Ishikawa (cell line): ENCODE results near the gene PTPN13.

ENCODE experiments used
- CEBPB ChIP-seq: IDR thresholded peaks from 2 replicates; pipeline ENCODE4 v1.6.1; 2012
- CREB1 ChIP-seq: IDR thresholded peaks from 2 replicates; pipeline ENCODE4 v1.6.1; 2012; ENCODE audit warnings: low read depth
- EGR1 ChIP-seq: IDR thresholded peaks from 2 replicates; pipeline ENCODE4 v1.6.1; 2012
- EP300 ChIP-seq: IDR thresholded peaks from 2 replicates; pipeline ENCODE4 v1.6.1; 2012; ENCODE audit warnings: borderline replicate concordance
- FOXM1 ChIP-seq: IDR thresholded peaks from 2 replicates; pipeline ENCODE4 v1.6.1; 2012; ENCODE audit warnings: low read depth, borderline replicate concordance
- MAX ChIP-seq: IDR thresholded peaks from 2 replicates; pipeline ENCODE4 v1.6.1; 2012
- NFIC ChIP-seq: IDR thresholded peaks from 2 replicates; pipeline ENCODE4 v1.6.1; 2012
- RAD21 ChIP-seq: IDR thresholded peaks from 2 replicates; pipeline ENCODE4 v1.6.1; 2012; ENCODE audit warnings: low read depth
- REST ChIP-seq: IDR thresholded peaks from 2 replicates; pipeline ENCODE4 v1.6.1; 2012; ENCODE audit warnings: low read depth, mild to moderate bottlenecking
- TAF1 ChIP-seq: IDR thresholded peaks from 2 replicates; pipeline ENCODE4 v1.6.1; 2012; ENCODE audit warnings: low read depth, mild to moderate bottlenecking
- TCF12 ChIP-seq: IDR thresholded peaks from 2 replicates; pipeline ENCODE4 v1.6.1; 2012; ENCODE audit warnings: low read depth
- TEAD4 ChIP-seq: IDR thresholded peaks from 2 replicates; pipeline ENCODE4 v1.6.1; 2012
- USF1 ChIP-seq: IDR thresholded peaks from 2 replicates; pipeline ENCODE4 v1.6.1; 2012
- YY1 ChIP-seq: IDR thresholded peaks from 2 replicates; pipeline ENCODE4 v1.6.1; 2012; ENCODE audit warnings: low read depth
- ZBTB7A ChIP-seq: IDR thresholded peaks from 2 replicates; pipeline ENCODE4 v1.6.1; 2012; ENCODE audit warnings: low read depth

Gene PTPN13

GRCh38 chr4:86717651-86718050 lies 123.5 kb downstream of the PTPN13 start:
- TF ChIP-seq YY1, result no peak
- no peak for TF ChIP-seq TEAD4
- no peak for TF ChIP-seq MAX
- TF ChIP-seq CEBPB, result no peak
- TF ChIP-seq RAD21, result no peak
- no peak for TF ChIP-seq FOXM1
- TF ChIP-seq TAF1, result no peak
- TF ChIP-seq ZBTB7A, result no peak
- no peak for TF ChIP-seq USF1
- TF ChIP-seq EGR1, result no peak
- no peak for TF ChIP-seq NFIC
- TF ChIP-seq EP300, result no peak
- no peak for TF ChIP-seq REST
- TF ChIP-seq TCF12, result no peak
- TF ChIP-seq CREB1, result no peak

GRCh38 chr4:86718152-86718551 lies 124.0 kb downstream of the PTPN13 start:
- TF ChIP-seq ZBTB7A (no peak), NFIC (no peak), TCF12 (no peak), EP300 (no peak), TEAD4 (no peak), FOXM1 (no peak), REST (no peak), EGR1 (no peak), MAX (no peak), CREB1 (no peak), USF1 (no peak)

GRCh38 chr4:86720508-86721068 lies 126.5 kb downstream of the PTPN13 start:
- TF ChIP-seq TEAD4 (no peak), USF1 (no peak), EP300 (no peak), ZBTB7A (no peak), CREB1 (no peak), REST (no peak), TAF1 (no peak), CEBPB (no peak), TCF12 (no peak), RAD21 (no peak), MAX (no peak), YY1 (no peak), FOXM1 (no peak)

GRCh38 chr4:86721412-86721811 lies 127.3 kb downstream of the PTPN13 start:
- TF ChIP-seq USF1 (no peak), TCF12 (no peak), YY1 (no peak), FOXM1 (no peak), NFIC (no peak), RAD21 (no peak), EGR1 (no peak), TEAD4 (no peak), EP300 (no peak), ZBTB7A (no peak), REST (no peak)
